Natural killer cell (primary cell): ENCODE measurements around the gene SUSD3. TPM values are rescaled to one million over a fixed set of nuclear protein-coding genes. Genes with fewer than 3 reads are reported as not detected.

ENCODE experiments used
- ATAC-seq, 3 donors: fragments of 150-1000 bp in 2 of 3; fragments of 200-7000 bp in 1 of 3; cut with Tn5 transposase; 1 replicate in 1 of 3; 2 replicates in 2 of 3; pipeline ENCODE4 v1.10.0; 2021; ENCODE audit warnings: mild to moderate bottlenecking in 2 of 3, moderate library complexity in 2 of 3
- DNase-seq, 2 donors: peaks; one replicate each; pipeline versions ENCODE4 v3.0.0 to v3.0.0-alpha.2; 2013 to 2021; ENCODE audit warnings: mixed read lengths in 1 of 2
- H3K27ac ChIP-seq: one replicate; pipeline ENCODE4 v1.5.1; 2013; ENCODE audit warnings: mild to moderate bottlenecking, low read length
- H3K27me3 ChIP-seq: one replicate; pipeline ENCODE4 v1.6.1; 2013; ENCODE audit warnings: low read length; ENCODE audit not compliant: control insufficient read depth, insufficient read depth
- H3K36me3 ChIP-seq: one replicate; pipeline ENCODE4 v1.6.1; 2013; ENCODE audit warnings: low read length; ENCODE audit not compliant: control insufficient read depth, insufficient read depth
- H3K4me1 ChIP-seq: one replicate; pipeline ENCODE4 v1.6.1; 2013; ENCODE audit warnings: low read length; ENCODE audit not compliant: control insufficient read depth, insufficient read depth
- H3K4me3 ChIP-seq: one replicate; pipeline ENCODE4 v1.5.1; 2013; ENCODE audit warnings: low read length
- H3K9me3 ChIP-seq: one replicate; pipeline ENCODE4 v1.6.1; 2013; ENCODE audit warnings: low read length; ENCODE audit not compliant: control insufficient read depth, insufficient read depth
- H3K27ac Mint-ChIP-seq, 2 donors: one replicate each; pipeline ENCODE4 v1.8.0; 2022; ENCODE audit warnings: mild to moderate bottlenecking in 2 of 2, mixed read lengths in 2 of 2, moderate library complexity in 1 of 2
- H3K27me3 Mint-ChIP-seq, 2 donors: one replicate each; pipeline ENCODE4 v1.8.0; 2022; ENCODE audit warnings: low read depth in 2 of 2, mixed read lengths in 2 of 2
- H3K36me3 Mint-ChIP-seq: one replicate; pipeline ENCODE4 v1.8.0; 2022; ENCODE audit warnings: mixed read lengths
- H3K4me1 Mint-ChIP-seq, 2 donors: one replicate each; pipeline ENCODE4 v1.8.0; 2022; ENCODE audit warnings: mixed read lengths in 2 of 2
- H3K4me3 Mint-ChIP-seq: one replicate; pipeline ENCODE4 v1.8.0; 2022; ENCODE audit warnings: mild to moderate bottlenecking, moderate library complexity, mixed read lengths
- H3K9me3 Mint-ChIP-seq, 2 donors: one replicate each; pipeline ENCODE4 v1.8.0; 2022; ENCODE audit warnings: mixed read lengths in 2 of 2
- WGBS: methylation state at CpG from one replicate; pipeline ENCODE4 v1.1.7; 2013; ENCODE audit warnings: missing lambda C conversion rate; ENCODE audit not compliant: insufficient coverage; 5-methylcytosine and 5-hydroxymethylcytosine counted together
- intact Hi-C: fragments of 100-400 bp; cut with micrococcal nuclease; formaldehyde crosslinking; loops from one replicate; pipeline ENCODE4 v1.14.2; 2022
- total RNA-seq, 4 donors: library from RNA; stranded (reverse); fragments of 120-200 nt in 1 of 4; gene quantifications; one replicate each; pipeline versions ENCODE4 v1.2.3 to v1.2.4, GENCODE V29; 2013 to 2022
- TF ChIP-seq, protein P1 (sequence below): fragments of 200-600 bp; IDR thresholded peaks from one replicate; pipeline ENCODE4 v1.8.0; 2022; ENCODE audit warnings: antibody characterized with exemption

SUSD3 gene
- total RNA-seq, 3 donors from 2014 or later (not counting 1 experiment from before 2014, with no cell fraction given) = 1.2 to 2.1 (median 1.8) TPM

- H3K4me1 Mint-ChIP-seq = peaks cover 30 to 37% of the 10 kb centered on the region in 2 donors
- intact Hi-C loops = no loop called here
- H3K9me3 Mint-ChIP-seq = no peaks in the 10 kb centered on the region
- H3K4me3 Mint-ChIP-seq = no peak overlapping the region
- Histone ChIP-seq H3K9me3 (no peaks in the 10 kb centered on the region), H3K4me3 (no peak overlapping the region), H3K4me1 (peaks cover 78% of the 10 kb centered on the region), H3K27me3 (no peaks in the 10 kb centered on the region), H3K36me3 (peaks cover 2% of the 10 kb centered on the region), H3K27ac (no peak overlapping the region)
- H3K27ac Mint-ChIP-seq = peak overlapping the region; percentile 69 to 90
- ATAC-seq = peak in 1 of 3 donors; percentile 1
- H3K27me3 Mint-ChIP-seq = no peaks in the 10 kb centered on the region
- TF ChIP-seq, protein P1, sequence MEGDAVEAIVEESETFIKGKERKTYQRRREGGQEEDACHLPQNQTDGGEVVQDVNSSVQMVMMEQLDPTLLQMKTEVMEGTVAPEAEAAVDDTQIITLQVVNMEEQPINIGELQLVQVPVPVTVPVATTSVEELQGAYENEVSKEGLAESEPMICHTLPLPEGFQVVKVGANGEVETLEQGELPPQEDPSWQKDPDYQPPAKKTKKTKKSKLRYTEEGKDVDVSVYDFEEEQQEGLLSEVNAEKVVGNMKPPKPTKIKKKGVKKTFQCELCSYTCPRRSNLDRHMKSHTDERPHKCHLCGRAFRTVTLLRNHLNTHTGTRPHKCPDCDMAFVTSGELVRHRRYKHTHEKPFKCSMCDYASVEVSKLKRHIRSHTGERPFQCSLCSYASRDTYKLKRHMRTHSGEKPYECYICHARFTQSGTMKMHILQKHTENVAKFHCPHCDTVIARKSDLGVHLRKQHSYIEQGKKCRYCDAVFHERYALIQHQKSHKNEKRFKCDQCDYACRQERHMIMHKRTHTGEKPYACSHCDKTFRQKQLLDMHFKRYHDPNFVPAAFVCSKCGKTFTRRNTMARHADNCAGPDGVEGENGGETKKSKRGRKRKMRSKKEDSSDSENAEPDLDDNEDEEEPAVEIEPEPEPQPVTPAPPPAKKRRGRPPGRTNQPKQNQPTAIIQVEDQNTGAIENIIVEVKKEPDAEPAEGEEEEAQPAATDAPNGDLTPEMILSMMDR = no peak
- H3K36me3 Mint-ChIP-seq = no peaks in the 10 kb centered on the region
- WGBS = 88% methylated on average over 14 of the region's 14 CpGs
- DNase-seq = peak in 1 of 2 donors; percentile 14
Measured at GRCh38 chr9:93128011-93128714, 69.7 kb downstream of the SUSD3 start.

GRCh38 chr9:93128715-93129224 lies 70.3 kb downstream of the SUSD3 start:
- TF ChIP-seq, protein P1 = no peak
- no peaks in the 10 kb centered on the region for H3K9me3 Mint-ChIP-seq
- H3K4me3 ChIP-seq = no peak overlapping the region
- H3K27me3 Mint-ChIP-seq = no peaks in the 10 kb centered on the region
- DNase-seq (peak in 1 of 2 donors; percentile 0), ATAC-seq (no peak)
- H3K27me3 ChIP-seq = no peaks in the 10 kb centered on the region
- no peaks in the 10 kb centered on the region for H3K9me3 ChIP-seq
- 95% methylated on average over 10 of the region's 10 CpGs for WGBS
- peaks cover 77% of the 10 kb centered on the region for H3K4me1 ChIP-seq
- H3K36me3 Mint-ChIP-seq = no peaks in the 10 kb centered on the region
- peaks cover 33 to 42% of the 10 kb centered on the region in 2 donors for H3K4me1 Mint-ChIP-seq
- no peak overlapping the region for H3K27ac ChIP-seq
- peaks cover 2% of the 10 kb centered on the region for H3K36me3 ChIP-seq
- peak overlapping the region; percentile 69 to 90 for H3K27ac Mint-ChIP-seq
- intact Hi-C loops = no loop called here
- no peak overlapping the region for H3K4me3 Mint-ChIP-seq

GRCh38 chr9:93129286-93129685 lies 70.8 kb downstream of the SUSD3 start:
- Histone ChIP-seq H3K4me1 (peaks cover 74% of the 10 kb centered on the region), H3K9me3 (no peaks in the 10 kb centered on the region), H3K27ac (no peak overlapping the region), H3K27me3 (no peaks in the 10 kb centered on the region), H3K36me3 (peaks cover 2% of the 10 kb centered on the region), H3K4me3 (no peak overlapping the region)
- TF ChIP-seq, protein P1 = no peak
- no peaks in the 10 kb centered on the region for H3K36me3 Mint-ChIP-seq
- DNase-seq (no peak), ATAC-seq (no peak)
- peaks cover 33 to 42% of the 10 kb centered on the region in 2 donors for H3K4me1 Mint-ChIP-seq
- no peak overlapping the region for H3K4me3 Mint-ChIP-seq
- no peaks in the 10 kb centered on the region for H3K27me3 Mint-ChIP-seq
- peak overlapping the region in 1 of 2 donors; percentile 29 for H3K27ac Mint-ChIP-seq
- intact Hi-C loops = no loop called here
- H3K9me3 Mint-ChIP-seq = no peaks in the 10 kb centered on the region
- WGBS = 91% methylated on average over 8 of the region's 8 CpGs
